Osteocyte (in vitro differentiated cells): ENCODE data around the gene TTC34. TPM values are rescaled to one million over a fixed set of nuclear protein-coding genes. Genes with fewer than 3 reads are reported as not detected.

Experiments
- DNase-seq: peaks from one replicate; pipeline ENCODE4 v3.0.0; 2021; ENCODE audit warnings: mixed read lengths; ENCODE audit not compliant: unreplicated experiment; ENCODE audit errors: extremely low spot score
- H3K27ac Mint-ChIP-seq: one replicate; pipeline ENCODE4 v1.8.0; 2021; ENCODE audit warnings: mild to moderate bottlenecking, mixed read lengths; ENCODE audit not compliant: unreplicated experiment
- H3K27me3 Mint-ChIP-seq: one replicate; pipeline ENCODE4 v1.8.0; 2021; ENCODE audit warnings: mixed read lengths; ENCODE audit not compliant: unreplicated experiment
- H3K36me3 Mint-ChIP-seq: one replicate; pipeline ENCODE4 v1.8.0; 2021; ENCODE audit warnings: mixed read lengths; ENCODE audit not compliant: unreplicated experiment
- H3K4me1 Mint-ChIP-seq: one replicate; pipeline ENCODE4 v1.8.0; 2021; ENCODE audit warnings: mixed read lengths; ENCODE audit not compliant: unreplicated experiment
- H3K4me3 Mint-ChIP-seq: one replicate; pipeline ENCODE4 v1.8.0; 2021; ENCODE audit warnings: mild to moderate bottlenecking, moderate library complexity, mixed read lengths; ENCODE audit not compliant: unreplicated experiment
- H3K9me3 Mint-ChIP-seq: one replicate; pipeline ENCODE4 v1.8.0; 2021; ENCODE audit warnings: mixed read lengths; ENCODE audit not compliant: unreplicated experiment
- total RNA-seq: library from RNA; stranded (reverse); gene quantifications from 2 replicates; pipeline ENCODE4 v1.2.1, GENCODE V29; 2021
- TF ChIP-seq, protein P1 (sequence below): fragments of 200-600 bp; sonication (generic); IDR thresholded peaks from 2 replicates; pipeline ENCODE4 v1.5.0; 2021; ENCODE audit warnings: antibody characterized with exemption, mild to moderate bottlenecking, moderate library complexity

TTC34 gene
- total RNA-seq, 1 donor from 2014 or later = 1.7 TPM

DNA sequence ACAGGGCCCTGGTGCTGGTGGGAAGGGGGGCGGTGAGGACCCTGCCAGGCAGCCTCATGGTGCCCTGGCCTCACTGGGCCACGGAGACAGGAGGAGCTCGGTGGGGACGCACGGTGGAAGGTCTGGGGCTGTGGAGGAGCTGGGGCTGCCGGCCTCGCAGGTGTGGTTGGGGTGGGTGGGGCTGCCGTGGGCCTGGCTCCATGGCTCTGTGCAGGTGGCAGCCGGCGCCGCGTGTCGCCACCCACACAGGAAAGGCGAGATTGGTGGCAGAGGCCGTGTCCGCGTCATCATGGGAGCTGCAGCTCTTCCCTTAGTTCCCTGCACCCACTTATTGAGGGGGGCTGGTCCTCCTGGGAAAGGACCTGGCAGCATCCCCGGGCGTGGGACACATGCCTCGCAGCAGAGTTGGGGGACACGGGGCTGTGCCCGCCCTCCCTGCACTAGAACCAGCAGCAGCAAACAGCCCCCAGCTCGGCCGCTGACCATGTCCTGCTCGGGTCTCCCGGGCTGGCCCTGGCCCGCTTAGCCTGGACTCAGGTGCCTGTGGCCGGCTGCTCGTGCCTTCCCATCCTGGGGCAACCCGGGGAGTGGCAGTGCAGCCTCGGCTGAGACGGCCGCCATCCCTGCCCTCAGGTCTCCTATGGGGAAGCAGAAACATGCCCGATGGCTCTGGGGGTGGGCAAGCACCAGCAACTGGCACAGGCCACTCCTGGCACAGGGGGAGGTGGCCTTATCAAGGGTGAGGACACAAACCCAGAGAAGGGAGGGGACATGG is 7.5 kb upstream of the TTC34 start:
- H3K9me3 Mint-ChIP-seq = peaks cover 11% of the 10 kb centered on the region
- no peak overlapping the region for H3K27ac Mint-ChIP-seq
- no peaks in the 10 kb centered on the region for H3K4me1 Mint-ChIP-seq
- H3K4me3 Mint-ChIP-seq = no peak overlapping the region
- TF ChIP-seq, protein P1, sequence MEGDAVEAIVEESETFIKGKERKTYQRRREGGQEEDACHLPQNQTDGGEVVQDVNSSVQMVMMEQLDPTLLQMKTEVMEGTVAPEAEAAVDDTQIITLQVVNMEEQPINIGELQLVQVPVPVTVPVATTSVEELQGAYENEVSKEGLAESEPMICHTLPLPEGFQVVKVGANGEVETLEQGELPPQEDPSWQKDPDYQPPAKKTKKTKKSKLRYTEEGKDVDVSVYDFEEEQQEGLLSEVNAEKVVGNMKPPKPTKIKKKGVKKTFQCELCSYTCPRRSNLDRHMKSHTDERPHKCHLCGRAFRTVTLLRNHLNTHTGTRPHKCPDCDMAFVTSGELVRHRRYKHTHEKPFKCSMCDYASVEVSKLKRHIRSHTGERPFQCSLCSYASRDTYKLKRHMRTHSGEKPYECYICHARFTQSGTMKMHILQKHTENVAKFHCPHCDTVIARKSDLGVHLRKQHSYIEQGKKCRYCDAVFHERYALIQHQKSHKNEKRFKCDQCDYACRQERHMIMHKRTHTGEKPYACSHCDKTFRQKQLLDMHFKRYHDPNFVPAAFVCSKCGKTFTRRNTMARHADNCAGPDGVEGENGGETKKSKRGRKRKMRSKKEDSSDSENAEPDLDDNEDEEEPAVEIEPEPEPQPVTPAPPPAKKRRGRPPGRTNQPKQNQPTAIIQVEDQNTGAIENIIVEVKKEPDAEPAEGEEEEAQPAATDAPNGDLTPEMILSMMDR = no peak
- no peaks in the 10 kb centered on the region for H3K27me3 Mint-ChIP-seq
- H3K36me3 Mint-ChIP-seq = no peaks in the 10 kb centered on the region
- DNase-seq = no peak

DNA sequence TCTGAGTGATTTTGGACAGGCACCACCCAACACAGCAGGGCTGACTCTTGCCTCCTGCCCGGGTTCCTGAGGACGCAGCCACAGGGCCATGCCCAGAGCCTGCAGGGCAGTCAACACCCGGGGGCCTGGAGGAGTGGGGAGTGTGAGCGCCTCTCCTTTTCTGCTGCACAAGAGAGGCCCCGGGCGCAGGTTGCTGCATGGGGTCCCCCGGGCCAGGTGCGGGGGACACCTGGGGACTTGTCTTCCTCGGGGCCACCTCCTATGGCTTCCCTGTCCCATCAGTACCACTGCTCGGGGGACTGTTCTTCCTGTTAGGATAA is 6.9 kb upstream of the TTC34 start:
- no peak overlapping the region for H3K4me3 Mint-ChIP-seq

DNA sequence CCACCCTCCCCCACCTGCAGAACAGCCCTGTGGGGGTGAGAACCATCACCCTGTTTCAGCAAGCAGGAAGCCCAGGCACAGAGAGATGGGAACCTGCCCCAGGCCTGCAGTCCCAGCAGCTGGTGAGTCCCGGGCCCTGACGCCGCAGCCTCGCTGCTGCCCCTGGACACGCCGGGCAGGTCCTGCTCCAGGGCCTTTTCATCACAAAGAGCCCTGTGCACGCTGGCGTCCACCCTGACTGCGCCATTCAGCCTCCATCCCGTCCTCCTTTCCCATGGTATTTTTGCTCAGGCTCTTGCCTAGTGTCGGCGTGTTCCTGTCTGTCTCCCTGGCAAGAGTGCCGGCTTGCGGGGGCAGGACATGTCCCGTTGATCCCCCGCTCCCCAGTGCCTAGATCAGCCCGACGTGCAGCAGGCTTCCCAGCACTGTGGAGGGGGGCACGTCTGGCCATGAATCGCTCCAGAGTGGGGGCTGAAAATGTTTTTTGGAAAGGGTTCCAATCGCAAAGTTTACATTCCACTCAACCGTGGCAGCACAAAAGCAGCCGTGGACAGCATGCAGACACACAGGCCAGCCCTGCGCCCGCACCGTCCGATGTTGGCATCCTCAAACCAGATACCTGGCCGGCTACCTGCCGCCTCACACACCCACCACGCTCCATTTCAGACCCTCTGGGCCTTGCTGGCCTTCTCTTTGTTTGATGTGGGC is 6.3 kb upstream of the TTC34 start:
- no peak overlapping the region for H3K27ac Mint-ChIP-seq

More for the DNA sequence above, 6.9 kb upstream of the TTC34 start:
- Mint-ChIP-seq H3K4me1 (no peaks in the 10 kb centered on the region), H3K27me3 (no peaks in the 10 kb centered on the region), H3K9me3 (peaks cover 11% of the 10 kb centered on the region), H3K27ac (no peak overlapping the region), H3K36me3 (no peaks in the 10 kb centered on the region)
- no peak for DNase-seq
- TF ChIP-seq, protein P1 = no peak

DNA sequence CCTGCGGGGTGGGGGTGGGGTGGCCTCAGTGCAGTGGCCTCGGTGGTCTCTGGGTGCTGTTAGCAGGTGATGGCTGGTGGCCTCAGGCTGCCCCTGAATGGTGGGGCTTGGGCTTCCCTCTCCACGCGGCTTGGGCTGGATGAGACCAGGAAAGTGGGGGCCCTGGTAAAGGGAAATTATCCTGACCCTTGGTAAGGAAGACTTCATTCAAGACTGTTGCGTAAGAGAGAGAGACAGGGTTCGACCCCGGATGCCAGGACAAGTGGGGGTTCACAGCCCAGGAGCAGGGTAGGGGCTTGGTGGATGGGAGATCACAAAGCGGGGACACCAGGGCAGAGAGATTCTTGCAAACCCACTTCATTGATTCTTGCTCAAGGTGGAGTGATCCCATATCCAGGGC is 5.5 kb upstream of the TTC34 start:
- TF ChIP-seq, protein P1 = no peak
- H3K4me1 Mint-ChIP-seq = no peaks in the 10 kb centered on the region
- peaks cover 5% of the 10 kb centered on the region for H3K9me3 Mint-ChIP-seq
- H3K36me3 Mint-ChIP-seq = no peaks in the 10 kb centered on the region
- no peaks in the 10 kb centered on the region for H3K27me3 Mint-ChIP-seq
- no peak overlapping the region for H3K4me3 Mint-ChIP-seq
- no peak overlapping the region for H3K27ac Mint-ChIP-seq
- DNase-seq = no peak

More for the DNA sequence above, 6.3 kb upstream of the TTC34 start:
- Mint-ChIP-seq H3K36me3 (no peaks in the 10 kb centered on the region), H3K9me3 (peaks cover 11% of the 10 kb centered on the region), H3K4me1 (no peaks in the 10 kb centered on the region), H3K27me3 (no peaks in the 10 kb centered on the region), H3K4me3 (no peak overlapping the region)
- no peak for DNase-seq
- TF ChIP-seq, protein P1 = no peak

DNA sequence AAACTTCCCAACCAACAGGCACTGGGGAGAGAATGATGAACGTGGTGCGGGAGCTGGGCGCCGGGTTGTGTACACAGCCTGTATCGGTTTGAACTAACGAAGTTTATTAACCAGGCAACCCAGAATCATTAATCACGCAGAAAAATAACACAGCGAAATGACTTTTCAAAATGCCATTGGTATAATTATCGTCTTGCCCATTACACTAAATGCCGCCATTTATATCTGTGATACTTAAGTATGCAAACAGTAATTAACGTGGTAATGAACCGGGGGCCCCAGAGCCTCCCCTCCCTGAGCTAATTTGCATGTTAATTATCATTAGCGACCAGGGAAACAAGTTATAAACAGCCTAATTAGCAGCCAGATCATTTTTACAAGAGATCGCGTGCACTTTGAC is 5.1 kb upstream of the TTC34 start:
- H3K4me1 Mint-ChIP-seq = no peaks in the 10 kb centered on the region
- TF ChIP-seq, protein P1 = no peak
- H3K27me3 Mint-ChIP-seq = no peaks in the 10 kb centered on the region
- no peaks in the 10 kb centered on the region for H3K36me3 Mint-ChIP-seq
- H3K9me3 Mint-ChIP-seq = peaks cover 5% of the 10 kb centered on the region
- H3K27ac Mint-ChIP-seq = no peak overlapping the region
- DNase-seq = no peak
- no peak overlapping the region for H3K4me3 Mint-ChIP-seq
